ACC112 (cell line): ENCODE measurements around the gene INSIG1.
A peak's percentile ranks its signal among the peaks of the same experiment; 100 is the strongest.

Source experiments
- H2AFZ ChIP-seq: fragments of 200-600 bp; sonication (generic); one replicate; pipeline ENCODE4 v1.6.0; 2017; ENCODE audit warnings: antibody characterized with exemption, low read length; ENCODE audit not compliant: unreplicated experiment
- H3K27ac ChIP-seq: fragments of 200-600 bp; sonication (generic); 2 replicates; pipeline ENCODE4 v1.5.1; 2014; ENCODE audit warnings: low read depth, mild to moderate bottlenecking, antibody characterized with exemption, low read length, moderate library complexity
- H3K27me3 ChIP-seq: fragments of 200-600 bp; sonication (generic); 2 replicates; pipeline ENCODE4 v1.6.1; 2014; ENCODE audit warnings: mild to moderate bottlenecking, antibody characterized with exemption, low read length, moderate library complexity, mixed read lengths; ENCODE audit not compliant: insufficient read depth
- H3K36me3 ChIP-seq: fragments of 200-600 bp; sonication (generic); 2 replicates; pipeline ENCODE4 v1.6.1; 2016; ENCODE audit warnings: mild to moderate bottlenecking, antibody characterized with exemption, low read length, moderate library complexity, mixed read lengths; ENCODE audit not compliant: insufficient read depth
- H3K4me1 ChIP-seq: fragments of 200-600 bp; sonication (generic); one replicate; pipeline ENCODE4 v1.6.1; 2016; ENCODE audit warnings: low read length, mixed read lengths; ENCODE audit not compliant: insufficient read depth, unreplicated experiment, control insufficient read depth
- H3K4me3 ChIP-seq: fragments of 200-600 bp; sonication (generic); 2 replicates; pipeline ENCODE4 v1.5.1; 2014; ENCODE audit warnings: mild to moderate bottlenecking, low read depth, low read length
- H3K79me2 ChIP-seq: fragments of 200-600 bp; sonication (generic); one replicate; pipeline ENCODE4 v1.6.0; 2016; ENCODE audit warnings: low read length; ENCODE audit not compliant: control insufficient read depth, unreplicated experiment, insufficient read depth

INSIG1 gene

GRCh38 chr7:155295511-155295910 is 2.2 kb upstream of the INSIG1 start:
- Histone ChIP-seq H3K4me3 (no peak overlapping the region), H3K79me2 (peaks cover 23% of the 10 kb centered on the region)

GRCh38 chr7:155296006-155296787 is 1.5 kb upstream of the INSIG1 start:
- H2AFZ ChIP-seq: no peak overlapping the region
- peaks cover 32% of the 10 kb centered on the region for H3K4me1 ChIP-seq
- peak overlapping the region; percentile 94 for H3K4me3 ChIP-seq
- no peaks in the 10 kb centered on the region for H3K27me3 ChIP-seq
- peaks cover 30% of the 10 kb centered on the region for H3K79me2 ChIP-seq
- H3K36me3 ChIP-seq: 0 out of 2 replicates have a peak, but pooled peaks cover under 1% of the 10 kb centered on the region
- peak overlapping the region; percentile 94 for H3K27ac ChIP-seq

More at GRCh38 chr7:155295511-155295910, 2.2 kb upstream of the INSIG1 start:
- Histone ChIP-seq H3K4me1 (peaks cover 33% of the 10 kb centered on the region), H3K36me3 (no peaks in the 10 kb centered on the region), H3K27me3 (no peaks in the 10 kb centered on the region), H3K27ac (no peak overlapping the region), H2AFZ (no peak overlapping the region)

- Histone ChIP-seq H3K27ac (peak overlapping the region; percentile 94), H3K27me3 (no peaks in the 10 kb centered on the region), H3K4me1 (peaks cover 33% of the 10 kb centered on the region), H3K4me3 (peak overlapping the region; percentile 94), H2AFZ (peak overlapping the region; percentile 64), H3K79me2 (peaks cover 34% of the 10 kb centered on the region), H3K36me3 (peaks cover 5% of the 10 kb centered on the region; the same call in 1 of the 2 replicates)
These were observed 726 bp upstream of the INSIG1 start for GRCh38 chr7:155296788-155297516.

- peak overlapping the region; percentile 94 for H3K4me3 ChIP-seq
- peaks cover 17% of the 10 kb centered on the region for H3K36me3 ChIP-seq
- peak overlapping the region; percentile 60 for H3K27ac ChIP-seq
- no peaks in the 10 kb centered on the region for H3K27me3 ChIP-seq
- H2AFZ ChIP-seq: peak overlapping the region; percentile 57
- H3K79me2 ChIP-seq: peaks cover 34% of the 10 kb centered on the region
- peaks cover 33% of the 10 kb centered on the region for H3K4me1 ChIP-seq
These were observed 683 bp downstream of the INSIG1 start for GRCh38 chr7:155298288-155298833.

GRCh38 chr7:155298834-155299534 is 1.3 kb downstream of the INSIG1 start:
- H3K4me3 ChIP-seq: peak overlapping the region; percentile 94
- H3K27ac ChIP-seq: peak overlapping the region; percentile 60
- H2AFZ ChIP-seq: no peak overlapping the region
- H3K36me3 ChIP-seq: peaks cover 18% of the 10 kb centered on the region
- peaks cover 33% of the 10 kb centered on the region for H3K4me1 ChIP-seq
- H3K79me2 ChIP-seq: peaks cover 34% of the 10 kb centered on the region
- no peaks in the 10 kb centered on the region for H3K27me3 ChIP-seq

GRCh38 chr7:155299535-155300202 is 2.0 kb downstream of the INSIG1 start:
- Histone ChIP-seq H3K27me3 (no peaks in the 10 kb centered on the region), H3K36me3 (peaks cover 25% of the 10 kb centered on the region), H2AFZ (no peak overlapping the region), H3K27ac (peak overlapping the region; percentile 60), H3K4me1 (peaks cover 33% of the 10 kb centered on the region), H3K79me2 (peaks cover 34% of the 10 kb centered on the region), H3K4me3 (peak overlapping the region; percentile 94)

- H3K4me1 ChIP-seq: peaks cover 30% of the 10 kb centered on the region
- H3K36me3 ChIP-seq: peaks cover 32% of the 10 kb centered on the region
- H3K27me3 ChIP-seq: no peaks in the 10 kb centered on the region
- peaks cover 34% of the 10 kb centered on the region for H3K79me2 ChIP-seq
- H3K27ac ChIP-seq: no peak overlapping the region
- peak overlapping the region; percentile 94 for H3K4me3 ChIP-seq
- H2AFZ ChIP-seq: no peak overlapping the region
These were observed 3.2 kb downstream of the INSIG1 start for GRCh38 chr7:155300641-155301452.

- H3K4me1 ChIP-seq: peaks cover 20% of the 10 kb centered on the region
- H3K79me2 ChIP-seq: peaks cover 32% of the 10 kb centered on the region
- no peak overlapping the region for H3K4me3 ChIP-seq
- no peak overlapping the region for H2AFZ ChIP-seq
- peaks cover 41% of the 10 kb centered on the region for H3K36me3 ChIP-seq
- no peaks in the 10 kb centered on the region for H3K27me3 ChIP-seq
- H3K27ac ChIP-seq: no peak overlapping the region
These were observed 5.4 kb downstream of the INSIG1 start for GRCh38 chr7:155303039-155303593.

GRCh38 chr7:155303897-155304296 is 6.2 kb downstream of the INSIG1 start:
- no peak overlapping the region for H3K4me3 ChIP-seq
- H3K4me1 ChIP-seq: peaks cover 20% of the 10 kb centered on the region
- H2AFZ ChIP-seq: no peak overlapping the region
- no peaks in the 10 kb centered on the region for H3K27me3 ChIP-seq
- no peak overlapping the region for H3K27ac ChIP-seq
- H3K79me2 ChIP-seq: peaks cover 25% of the 10 kb centered on the region
- H3K36me3 ChIP-seq: peaks cover 47% of the 10 kb centered on the region
